Ovary (tissue), 9 donors: Measurements from ENCODE around the gene OR5AU1. TPM values are rescaled to one million over a fixed set of nuclear protein-coding genes. Genes with fewer than 3 reads are reported as not detected.
"Not testable (repeated sequence)": the region's sequence is repeated elsewhere in the genome, so short reads cannot be mapped to it uniquely, and the experiment has no call there.

Source experiments
- DNase-seq, 5 donors: peaks; one replicate each; pipeline ENCODE4 v3.0.0-alpha.2; 2019 to 2020
- H3K27ac ChIP-seq, 2 donors: fragments of 200-600 bp; one replicate each; pipeline versions ENCODE4 v1.5.1 to v1.8.0; 2019 to 2022
- H3K27me3 ChIP-seq: fragments of 200-600 bp; one replicate; pipeline ENCODE4 v1.8.0; 2022
- H3K36me3 ChIP-seq: fragments of 200-600 bp; sonication (generic); one replicate; pipeline ENCODE4 v1.5.1; 2019
- H3K4me1 ChIP-seq: one replicate; pipeline ENCODE4 v1.8.1; 2013; ENCODE audit warnings: mild to moderate bottlenecking, moderate library complexity; ENCODE audit not compliant: insufficient read depth
- H3K4me3 ChIP-seq: fragments of 200-600 bp; sonication (generic); one replicate; pipeline ENCODE4 v1.5.1; 2017
- H3K9me3 ChIP-seq, 2 donors: fragments of 200-600 bp in 1 of 2; sonication (generic) in 1 of 2; one replicate each; pipeline versions ENCODE4 v1.5.1 to v1.8.1; 2013 to 2019; ENCODE audit warnings: mild to moderate bottlenecking in 1 of 2, moderate library complexity in 1 of 2
- EP300 ChIP-seq: sonication (generic); formaldehyde crosslinking; IDR thresholded peaks from one replicate; pipeline ENCODE4 v1.6.1; 2017; ENCODE audit warnings: antibody characterized with exemption
- POLR2A ChIP-seq: fragments of 450-650 bp; IDR thresholded peaks from one replicate; pipeline ENCODE4 v1.6.1; 2017; ENCODE audit warnings: antibody characterized with exemption, mild to moderate bottlenecking, moderate library complexity
- WGBS, 3 donors: extraction: QIAGEN DNeasy Blood & Tissue Kit in 1 of 3; methylation state at CpG; one replicate each; pipeline versions ENCODE4 v1.1.5 to v1.1.7; 2013 to 2017; 5-methylcytosine and 5-hydroxymethylcytosine counted together
- intact Hi-C, 4 donors: fragments of 100-400 bp; cut with DNase I; formaldehyde crosslinking; loops; one replicate each; pipeline versions ENCODE4 v1.11.0 to v1.15.1; 2022 to 2023
- polyA plus RNA-seq, 2 donors: library from polyadenylated mRNA; stranded (reverse); fragments of 200-250 nt in 1 of 2; fragments of 350-450 nt in 1 of 2; fragmentation: Illumina TruSeq in 1 of 2; extraction: RNeasy Lipid Tissue Mini Kit (QIAGEN cat#74804) in 1 of 2; gene quantifications; one replicate each; pipeline ENCODE4 v1.2.3, GENCODE V29; 2013 to 2014
- total RNA-seq, 7 donors: library from RNA; depleted of rRNA in 2 of 7; stranded (reverse); fragments of >200 nt in 2 of 7; fragmentation: NEBNext Ultra II Directional in 3 of 7; extraction: Animal tissue kit (Norgen Biotek cat#: 25700) in 3 of 7; gene quantifications; one replicate each; pipeline versions ENCODE4 v1.1.0 to v1.2.4, GENCODE V29; 2016 to 2023
- TF ChIP-seq, protein P1 (sequence below), 3 donors: fragments of 450-650 bp in 2 of 3; fragments of 200-600 bp in 1 of 3; IDR thresholded peaks; one replicate each; pipeline versions ENCODE4 v1.5.1 to v1.8.0; 2016 to 2022; ENCODE audit warnings: antibody characterized with exemption in 3 of 3, mild to moderate bottlenecking in 1 of 3
- donor health status: DM: no; HTN: no; CAD: no; lungs with moderate emphysema.
- donor health status: DM: no; HTN: no; CAD: no.
- donor health status: Bipolar disorder and iron deficiency.
- donor health status: DM: yes; HTN: yes; CAD: no.
- donor health status: DM: no; HTN: no; CAD: no.
- donor health status: DM: yes; HTN: yes; CAD: no.

The OR5AU1 gene
- total and polyA plus RNA-seq, 9 donors, result not detected

DNA sequence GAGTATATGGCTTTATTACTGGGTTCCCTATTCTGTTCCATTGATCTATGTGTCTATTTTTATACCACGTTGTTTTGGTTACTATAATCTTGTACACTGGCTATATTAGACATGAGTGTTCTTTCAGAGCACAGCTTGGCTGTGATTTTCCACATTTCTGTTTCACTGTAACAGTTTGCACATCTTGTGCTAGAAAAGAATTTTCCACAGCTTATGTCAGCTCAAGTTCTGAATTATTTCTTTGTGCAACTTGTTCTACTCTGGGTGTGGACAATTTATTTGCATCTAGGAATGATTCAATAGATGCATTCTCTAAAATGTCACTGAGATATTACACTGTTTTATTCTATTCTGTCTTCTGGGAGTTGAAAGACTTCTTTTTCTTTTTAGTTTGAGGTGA is 28.4 kb upstream of the OR5AU1 start:
- no peak for DNase-seq
- Histone ChIP-seq H3K36me3 (no peaks in the 10 kb centered on the region), H3K27ac (no peak overlapping the region), H3K9me3 (no peaks in the 10 kb centered on the region), H3K27me3 (no peaks in the 10 kb centered on the region), H3K4me3 (no peak overlapping the region), H3K4me1 (no peaks in the 10 kb centered on the region)
- TF ChIP-seq, protein P1, sequence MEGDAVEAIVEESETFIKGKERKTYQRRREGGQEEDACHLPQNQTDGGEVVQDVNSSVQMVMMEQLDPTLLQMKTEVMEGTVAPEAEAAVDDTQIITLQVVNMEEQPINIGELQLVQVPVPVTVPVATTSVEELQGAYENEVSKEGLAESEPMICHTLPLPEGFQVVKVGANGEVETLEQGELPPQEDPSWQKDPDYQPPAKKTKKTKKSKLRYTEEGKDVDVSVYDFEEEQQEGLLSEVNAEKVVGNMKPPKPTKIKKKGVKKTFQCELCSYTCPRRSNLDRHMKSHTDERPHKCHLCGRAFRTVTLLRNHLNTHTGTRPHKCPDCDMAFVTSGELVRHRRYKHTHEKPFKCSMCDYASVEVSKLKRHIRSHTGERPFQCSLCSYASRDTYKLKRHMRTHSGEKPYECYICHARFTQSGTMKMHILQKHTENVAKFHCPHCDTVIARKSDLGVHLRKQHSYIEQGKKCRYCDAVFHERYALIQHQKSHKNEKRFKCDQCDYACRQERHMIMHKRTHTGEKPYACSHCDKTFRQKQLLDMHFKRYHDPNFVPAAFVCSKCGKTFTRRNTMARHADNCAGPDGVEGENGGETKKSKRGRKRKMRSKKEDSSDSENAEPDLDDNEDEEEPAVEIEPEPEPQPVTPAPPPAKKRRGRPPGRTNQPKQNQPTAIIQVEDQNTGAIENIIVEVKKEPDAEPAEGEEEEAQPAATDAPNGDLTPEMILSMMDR (IDR thresholded peaks at IDR 0.05), result no peak
- TF ChIP-seq POLR2A (no peak), EP300 (no peak)
- intact Hi-C loops, result no loop called here
- 26 to 31% (median 29%) methylated on average over 1 of the region's 1 CpG for WGBS, 3 donors

DNA sequence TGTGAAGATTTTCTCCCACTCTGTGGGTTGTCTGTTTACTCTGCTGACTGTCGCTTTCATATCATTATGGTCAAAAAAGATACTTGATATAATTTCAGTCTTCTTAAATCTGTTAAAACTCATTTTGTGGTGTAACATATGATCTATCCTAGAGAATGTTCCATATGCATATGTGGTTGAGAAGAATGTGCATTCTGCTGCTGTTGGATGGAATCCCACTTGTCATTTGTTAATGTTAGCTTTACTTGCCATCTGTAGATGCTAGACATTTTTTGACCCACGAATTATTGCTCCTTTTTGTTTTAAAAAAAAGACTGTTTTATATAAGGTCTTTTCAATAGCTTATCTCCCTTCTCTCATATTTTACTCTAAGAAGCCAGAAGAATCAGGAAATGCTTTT is 26.3 kb upstream of the OR5AU1 start:
- Histone ChIP-seq H3K27me3 (no peaks in the 10 kb centered on the region), H3K9me3 (no peaks in the 10 kb centered on the region), H3K4me1 (no peaks in the 10 kb centered on the region), H3K4me3 (no peak overlapping the region), H3K27ac (no peak overlapping the region), H3K36me3 (no peaks in the 10 kb centered on the region)
- no peak for DNase-seq
- intact Hi-C loops, result no loop called here
- WGBS, 3 donors, result 60 to 69% (median 67%) methylated on average over 2 of the region's 2 CpGs
- TF ChIP-seq, protein P1 (IDR thresholded peaks at IDR 0.05), result no peak
- no peak for TF ChIP-seq POLR2A
- TF ChIP-seq EP300, result no peak

DNA sequence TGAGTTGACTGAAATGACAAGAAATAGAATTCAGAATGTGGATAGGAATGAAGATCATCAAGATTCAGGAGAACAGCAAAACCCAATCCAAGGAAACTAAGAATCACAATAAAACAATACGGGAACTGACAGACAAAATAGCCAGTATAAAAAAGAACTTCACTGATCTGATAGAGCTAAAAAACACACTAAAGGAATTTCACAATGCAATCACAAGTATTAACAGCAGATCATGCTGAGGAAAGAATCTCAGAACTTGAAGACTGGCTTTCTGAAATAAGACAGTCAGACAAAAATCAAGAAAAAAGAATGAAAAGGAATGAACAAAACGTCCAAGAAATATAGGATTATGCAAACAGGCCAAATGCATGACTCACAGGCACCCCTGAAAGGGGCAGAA is 15.3 kb upstream of the OR5AU1 start:
- Histone ChIP-seq H3K27ac (no peak overlapping the region), H3K4me1 (no peaks in the 10 kb centered on the region), H3K9me3 (no peaks in the 10 kb centered on the region), H3K27me3 (no peaks in the 10 kb centered on the region), H3K36me3 (no peaks in the 10 kb centered on the region), H3K4me3 (no peak overlapping the region)
- DNase-seq, result no peak
- intact Hi-C loops, result no loop called here
- no peak for TF ChIP-seq EP300
- TF ChIP-seq, protein P1 (IDR thresholded peaks at IDR 0.05), result no peak
- TF ChIP-seq POLR2A, result no peak
- WGBS, 3 donors, result 57 to 59% (median 59%) methylated on average over 2 of the region's 2 CpGs

DNA sequence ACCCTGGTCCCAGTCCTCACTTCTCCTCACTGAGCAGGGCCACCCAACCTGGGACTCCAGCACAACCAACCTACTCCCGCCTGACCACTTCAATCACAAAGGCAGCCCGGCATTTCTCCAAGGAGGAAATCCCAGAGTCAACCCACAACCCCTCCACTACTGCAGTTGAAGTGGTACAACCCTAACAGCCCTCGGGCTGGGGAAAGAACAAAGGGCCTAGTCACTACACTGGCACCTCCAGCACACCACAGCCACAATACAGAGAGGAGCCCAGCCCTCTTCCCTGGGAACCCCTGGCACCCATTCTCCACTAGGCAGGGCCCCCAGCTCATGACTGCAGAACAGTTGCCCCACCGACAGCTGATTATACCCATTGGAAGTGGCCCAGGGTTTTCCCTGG is 13.7 kb upstream of the OR5AU1 start:
- Histone ChIP-seq H3K27ac (no peak overlapping the region), H3K27me3 (no peaks in the 10 kb centered on the region), H3K4me3 (no peak overlapping the region), H3K9me3 (no peaks in the 10 kb centered on the region), H3K36me3 (no peaks in the 10 kb centered on the region), H3K4me1 (no peaks in the 10 kb centered on the region)
- intact Hi-C loops, result no loop called here
- TF ChIP-seq, protein P1 (IDR thresholded peaks at IDR 0.05), result no peak
- TF ChIP-seq EP300 (no peak), POLR2A (no peak)
- WGBS, 3 donors, result 72 to 92% (median 81%) methylated on average over 4 of the region's 4 CpGs
- DNase-seq, result no peak

DNA sequence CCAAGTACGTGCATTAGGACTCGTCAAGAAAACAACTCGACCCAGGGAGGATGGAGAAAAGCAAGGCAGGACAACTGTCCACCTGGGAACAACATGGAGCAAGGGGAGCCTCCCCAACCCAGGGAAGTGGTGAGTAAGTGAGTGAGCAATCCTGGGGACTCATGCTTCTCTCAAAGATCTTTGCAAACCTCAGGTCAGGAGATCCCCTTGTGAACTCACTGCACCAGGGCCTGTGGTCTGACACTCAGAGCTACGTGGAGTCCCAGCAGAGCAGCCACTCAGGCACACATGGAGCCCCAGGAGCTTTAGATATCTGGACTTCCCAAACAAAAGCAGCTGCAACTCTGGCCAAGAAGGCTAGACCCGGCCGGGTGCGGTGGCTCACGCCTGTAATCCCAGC is 12.2 kb upstream of the OR5AU1 start:
- no peak overlapping the region for H3K4me3 ChIP-seq
- intact Hi-C loops, result no loop called here
- no peaks in the 10 kb centered on the region for H3K9me3 ChIP-seq
- WGBS, 3 donors, result 79 to 84% (median 80%) methylated on average over 8 of the region's 8 CpGs
- H3K27me3 ChIP-seq, result no peaks in the 10 kb centered on the region
- TF ChIP-seq POLR2A (no peak), EP300 (no peak)
- TF ChIP-seq, protein P1 (IDR thresholded peaks at IDR 0.05), result no peak
- H3K36me3 ChIP-seq, result no peaks in the 10 kb centered on the region
- DNase-seq, result no peak
- no peak overlapping the region for H3K27ac ChIP-seq
- H3K4me1 ChIP-seq, result no peaks in the 10 kb centered on the region

DNA sequence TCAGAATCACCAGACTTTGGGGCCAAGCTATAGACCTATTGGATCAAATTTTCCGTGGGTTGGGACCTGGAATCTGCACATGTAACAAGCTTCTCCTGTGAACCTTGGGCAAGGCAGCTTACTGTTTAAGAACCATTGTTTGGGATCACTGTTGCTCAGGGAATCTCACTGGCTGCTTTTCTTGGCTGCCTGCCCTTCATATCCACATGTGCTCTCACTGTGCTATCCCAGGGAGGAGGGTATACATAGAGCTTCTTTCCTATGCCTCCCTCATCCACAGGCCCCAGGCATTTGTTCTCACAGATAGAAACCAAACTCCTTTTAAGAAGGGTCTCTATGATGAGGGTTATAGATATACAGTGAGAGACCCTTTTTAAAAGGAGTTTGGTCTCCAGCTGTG is 9.8 kb upstream of the OR5AU1 start:
- DNase-seq, intact Hi-C loops, H3K27me3 ChIP-seq, H3K9me3 ChIP-seq, H3K27ac ChIP-seq, H3K4me3 ChIP-seq, H3K4me1 ChIP-seq, H3K36me3 ChIP-seq: not testable (repeated sequence)
- 24 to 40% (median 25%) methylated on average over 1 of the region's 1 CpG for whole genome bisulfite sequencing, 3 donors

DNA sequence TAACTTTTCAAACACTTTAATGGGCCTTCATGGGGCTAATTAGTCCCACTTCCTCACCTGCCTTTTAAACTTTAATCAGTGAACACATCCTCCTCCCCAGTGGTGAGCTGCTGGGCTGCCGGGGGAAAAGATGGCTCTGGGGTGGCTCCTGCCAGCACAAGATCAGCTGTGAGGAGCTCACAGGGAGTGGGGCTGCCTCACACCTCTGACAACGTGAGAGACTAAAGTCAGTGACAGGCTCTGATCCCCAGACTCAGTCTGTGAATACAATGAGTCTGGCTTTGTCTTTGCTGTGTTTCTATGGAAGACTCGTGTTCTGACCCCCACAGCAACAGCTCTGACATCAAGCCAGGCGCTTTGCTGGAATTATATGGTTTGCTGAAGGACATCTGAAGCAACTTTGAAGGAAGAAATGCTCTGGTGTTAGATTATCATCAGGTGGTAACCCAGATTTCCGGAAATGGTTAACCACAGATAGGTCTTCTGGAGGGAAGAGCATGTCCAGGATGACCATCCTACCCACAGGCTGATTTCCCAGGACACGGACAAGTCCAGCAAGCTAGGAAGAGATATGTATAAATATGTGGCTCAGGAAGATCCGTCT is 9.2 kb upstream of the OR5AU1 start:
- WGBS, 3 donors, result 42 to 52% (median 49%) methylated on average over 7 of the region's 7 CpGs
- intact Hi-C loops, result not testable (repeated sequence)

More for the DNA sequence above, 9.2 kb upstream of the OR5AU1 start:
- not testable (repeated sequence) for H3K4me3 ChIP-seq, H3K27me3 ChIP-seq, H3K9me3 ChIP-seq, H3K27ac ChIP-seq, H3K4me1 ChIP-seq, DNase-seq, H3K36me3 ChIP-seq
